BE2C (cell line): ENCODE data around the gene STX5.
"Not testable (repeated sequence)": the region's sequence is repeated elsewhere in the genome, so short reads cannot be mapped to it uniquely, and the experiment has no call there.

Source experiments
- DNase-seq: peaks from one replicate; pipeline ENCODE4 v3.0.0-alpha.2; 2020
- H3K27me3 ChIP-seq: fragments of 250-450 bp; sonication (Bioruptor Pico); 2 replicates; pipeline ENCODE4 v1.5.1; 2020; ENCODE audit warnings: mild to moderate bottlenecking
- H3K36me3 ChIP-seq: fragments of 250-450 bp; sonication (Bioruptor Pico); 2 replicates; pipeline ENCODE4 v1.5.1; 2020; ENCODE audit warnings: mild to moderate bottlenecking
- H3K4me1 ChIP-seq: fragments of 250-450 bp; sonication (Bioruptor Pico); 2 replicates; pipeline ENCODE4 v1.5.1; 2020
- H3K4me3 ChIP-seq: 2 replicates; pipeline ENCODE4 v1.5.1; 2011; ENCODE audit warnings: low read depth, low read length
- H3K9me3 ChIP-seq: fragments of 250-450 bp; sonication (Bioruptor Pico); 2 replicates; pipeline ENCODE4 v1.5.1; 2020
- CTCF ChIP-seq: IDR thresholded peaks from 2 replicates; pipeline ENCODE4 v1.5.1; 2012; ENCODE audit warnings: mild to moderate bottlenecking, low read depth, low read length

Gene STX5

DNA sequence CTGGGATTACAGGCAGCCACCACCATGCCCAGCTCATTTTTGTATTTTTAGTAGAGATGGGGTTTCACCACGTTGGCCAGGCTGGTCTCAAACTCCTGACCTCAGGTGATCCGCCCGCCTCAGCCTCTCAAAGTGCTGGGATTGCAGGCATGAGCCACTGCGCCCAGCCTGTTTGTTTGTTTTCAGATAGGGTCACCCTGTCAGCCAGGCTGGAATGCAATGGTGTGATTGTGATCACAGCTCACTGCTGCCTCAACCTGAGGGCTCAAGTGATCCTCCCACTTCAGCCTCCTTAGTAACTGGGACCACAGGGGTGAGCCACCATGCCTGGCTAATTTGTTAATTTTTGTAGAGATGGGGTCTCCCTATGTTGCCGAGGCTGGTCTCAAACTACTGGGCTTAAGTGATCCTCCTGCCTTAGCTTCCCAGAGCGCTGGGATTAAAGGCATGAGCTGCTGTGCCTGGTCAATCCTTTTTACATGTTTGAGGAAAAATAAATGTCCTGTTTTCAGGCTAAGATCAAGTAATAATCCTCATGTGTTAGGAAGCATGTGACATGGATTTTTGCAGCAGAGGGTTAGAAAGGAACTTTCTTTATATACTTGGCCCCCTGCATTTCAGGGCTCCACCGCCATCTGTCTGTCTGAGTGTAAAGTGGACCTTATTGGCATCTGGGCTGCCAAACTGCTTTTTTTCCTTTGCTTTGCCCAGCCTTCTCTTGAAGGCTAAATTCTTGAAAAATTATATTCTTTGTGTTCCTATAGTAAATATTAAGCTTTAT, 44.0 kb upstream of the STX5 start:
- TF ChIP-seq CTCF = no peak
- DNase-seq = no peak
- Histone ChIP-seq H3K9me3 (no peaks in the 10 kb centered on the region), H3K4me3 (no peak overlapping the region), H3K4me1 (no peaks in the 10 kb centered on the region), H3K27me3 (no peaks in the 10 kb centered on the region), H3K36me3 (peaks cover 12% of the 10 kb centered on the region)

DNA sequence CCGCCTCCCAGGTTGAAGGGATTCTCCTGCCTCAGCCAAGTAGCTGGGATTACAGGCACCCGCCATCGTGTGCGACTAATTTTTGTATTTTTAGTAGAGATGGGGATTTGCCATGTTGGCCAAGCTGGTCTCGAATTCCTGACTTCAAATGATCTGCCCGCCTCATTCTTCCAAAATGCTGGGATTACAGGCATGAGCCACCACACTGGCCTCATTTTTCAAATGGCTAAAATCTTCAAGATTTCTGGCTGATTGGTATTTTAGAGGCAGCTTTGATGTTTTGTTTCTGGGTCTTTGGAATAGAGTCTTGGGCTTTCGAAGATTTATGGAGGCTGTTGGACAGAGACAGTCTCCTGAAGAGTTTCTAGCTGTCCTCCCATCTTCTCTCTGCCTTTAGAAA, 43.0 kb upstream of the STX5 start:
- H3K27me3 ChIP-seq = no peaks in the 10 kb centered on the region
- H3K36me3 ChIP-seq = peaks cover 10% of the 10 kb centered on the region
- H3K4me3 ChIP-seq = no peak overlapping the region
- H3K9me3 ChIP-seq = no peaks in the 10 kb centered on the region
- no peak for DNase-seq
- H3K4me1 ChIP-seq = no peaks in the 10 kb centered on the region
- no peak for TF ChIP-seq CTCF

GRCh38 chr11:62865635-62866034, 33.8 kb upstream of the STX5 start:
- DNase-seq = no peak
- TF ChIP-seq CTCF = no peak
- Histone ChIP-seq H3K4me3 (no peak overlapping the region), H3K4me1 (peaks cover 2% of the 10 kb centered on the region; the same call in 1 of the 2 replicates), H3K36me3 (peaks cover 8% of the 10 kb centered on the region), H3K9me3 (no peaks in the 10 kb centered on the region), H3K27me3 (no peaks in the 10 kb centered on the region)

DNA sequence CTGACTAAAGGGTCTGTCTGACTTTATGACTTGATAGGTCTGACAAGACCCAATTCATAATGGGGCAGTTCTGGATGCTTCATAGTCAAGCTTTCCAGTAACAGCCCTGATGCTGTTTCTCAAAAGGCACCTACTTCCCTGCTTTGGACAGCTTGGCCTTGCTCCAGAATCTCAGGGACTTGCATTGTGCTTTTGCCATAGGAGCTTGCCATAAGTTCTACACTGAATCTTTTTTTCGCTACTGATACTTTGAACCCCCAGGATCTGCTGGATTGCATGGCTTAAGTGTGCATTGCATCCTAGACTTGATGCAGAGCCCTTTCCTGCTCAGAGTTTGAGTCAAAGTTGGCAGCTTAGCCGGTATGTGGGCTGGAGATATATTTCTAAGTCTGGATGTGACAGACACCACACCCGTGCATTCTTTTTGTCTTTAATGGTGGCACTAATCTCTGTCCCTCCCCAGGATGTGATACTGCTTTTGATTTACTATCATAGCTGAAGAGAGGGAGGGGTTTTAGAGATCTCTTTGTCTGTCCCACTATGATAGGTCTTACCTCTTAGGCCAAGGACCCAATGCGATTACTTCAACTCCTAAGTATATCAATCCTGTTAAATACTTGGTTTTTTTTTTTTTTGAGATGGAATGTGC, 32.0 kb upstream of the STX5 start:
- no peak overlapping the region for H3K4me3 ChIP-seq
- H3K9me3 ChIP-seq = no peaks in the 10 kb centered on the region
- H3K36me3 ChIP-seq = peaks cover 8% of the 10 kb centered on the region
- no peak for TF ChIP-seq CTCF
- DNase-seq = no peak
- peaks cover 2% of the 10 kb centered on the region for H3K4me1 ChIP-seq
- no peaks in the 10 kb centered on the region for H3K27me3 ChIP-seq

DNA sequence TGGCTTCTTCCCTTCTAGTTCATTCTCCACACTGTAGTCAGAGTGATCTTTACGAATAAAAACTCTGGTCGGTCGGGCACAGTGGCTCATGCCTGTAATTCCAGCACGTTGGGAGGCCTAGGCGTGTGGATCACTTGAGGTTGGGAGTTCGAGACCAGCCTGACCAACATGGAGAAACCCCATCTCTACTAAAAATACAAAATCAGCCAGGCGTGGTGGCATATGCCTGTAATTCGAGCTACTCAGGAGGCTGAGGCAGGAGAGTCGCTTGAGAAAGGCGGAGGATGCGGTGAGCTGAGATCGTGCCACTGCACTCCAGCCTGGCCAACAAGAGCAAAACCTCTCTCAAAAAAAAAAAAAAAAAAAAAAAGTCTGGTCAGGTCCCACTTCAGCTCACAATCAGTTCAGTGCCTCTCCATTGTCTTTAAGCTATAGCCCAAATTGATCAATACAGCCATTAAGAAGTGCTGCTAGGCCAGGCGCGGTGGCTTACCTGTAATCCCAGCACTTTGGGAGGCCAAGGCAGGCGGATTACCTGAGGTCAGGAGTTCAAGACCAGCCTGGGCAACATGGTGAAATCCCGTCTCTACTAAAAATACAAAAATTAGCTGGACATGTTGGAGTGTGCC, 29.8 kb upstream of the STX5 start:
- H3K27me3 ChIP-seq, H3K36me3 ChIP-seq, DNase-seq, H3K4me3 ChIP-seq, H3K4me1 ChIP-seq, H3K9me3 ChIP-seq: not testable (repeated sequence)

GRCh38 chr11:62860835-62861563, 29.1 kb upstream of the STX5 start:
- no peak overlapping the region for H3K4me3 ChIP-seq
- no peaks in the 10 kb centered on the region for H3K9me3 ChIP-seq
- peaks cover 8% of the 10 kb centered on the region; the same call in 1 of the 2 replicates for H3K36me3 ChIP-seq
- H3K4me1 ChIP-seq = peaks cover 2% of the 10 kb centered on the region
- H3K27me3 ChIP-seq = no peaks in the 10 kb centered on the region
- DNase-seq = no peak
- no peak for TF ChIP-seq CTCF

GRCh38 chr11:62859281-62859703, 27.4 kb upstream of the STX5 start:
- H3K4me1 ChIP-seq, H3K27me3 ChIP-seq, H3K4me3 ChIP-seq, H3K9me3 ChIP-seq, DNase-seq: not testable (repeated sequence)
- peaks cover 21% of the 10 kb centered on the region for H3K36me3 ChIP-seq
